ENCODE measurements around the gene TPP1. TPM values are rescaled to one million over a fixed set of nuclear protein-coding genes. Genes with fewer than 3 reads are reported as not detected.

The TPP1 gene
- total RNA-seq, 1 experiment from 2014 or later, result 71.5 TPM

DNA sequence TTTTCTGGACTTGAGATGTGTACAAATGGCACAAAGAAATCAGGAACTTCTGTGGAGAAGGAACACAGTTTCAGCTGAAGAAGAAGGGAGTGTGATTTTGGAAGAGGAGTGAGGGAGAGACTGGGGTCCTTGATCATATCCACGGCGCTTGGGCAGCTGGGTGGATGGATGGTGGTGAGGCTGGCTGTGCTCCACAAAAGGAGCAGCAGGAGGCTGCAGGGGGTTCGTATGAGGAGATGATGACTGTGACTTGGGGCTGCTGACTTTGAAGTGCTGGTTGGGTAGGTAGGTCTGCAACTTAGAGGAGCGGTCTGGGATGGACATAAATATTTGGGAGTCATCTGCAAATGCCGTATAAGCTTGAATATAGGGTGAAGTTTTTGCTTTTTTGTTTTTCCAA, 37.7 kb upstream of the TPP1 start:
- intact Hi-C loops (cut with micrococcal nuclease; ENCODE audit: unreplicated experiment), result no loop called here

DNA sequence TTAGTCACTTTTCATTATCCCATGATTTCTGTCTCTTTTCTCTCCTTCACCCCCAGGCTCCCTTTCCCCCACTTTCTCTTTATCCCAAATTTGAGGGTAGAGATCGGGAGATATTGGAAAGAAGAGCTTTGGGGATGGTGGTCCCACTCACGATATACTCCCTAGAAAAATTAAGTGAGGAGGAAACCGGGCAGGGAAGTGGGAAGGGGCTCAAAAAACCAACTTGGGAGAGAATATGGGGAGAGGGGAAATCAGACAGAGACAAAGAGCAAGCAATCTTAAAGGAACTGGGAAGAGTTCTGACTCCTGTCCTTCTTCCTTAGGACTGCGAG, 37.3 kb upstream of the TPP1 start:
- Mint-ChIP-seq H3K27ac (ENCODE audit: unreplicated experiment) (no peak overlapping the region), H3K36me3 (ENCODE audit: insufficient read depth, unreplicated experiment) (no peaks in the 10 kb centered on the region), H3K4me3 (ENCODE audit: low read depth, unreplicated experiment) (peak overlapping the region; percentile 38), H3K9me3 (ENCODE audit: low read depth, unreplicated experiment) (no peaks in the 10 kb centered on the region), H3K4me1 (ENCODE audit: low read depth, unreplicated experiment) (no peaks in the 10 kb centered on the region), H3K27me3 (ENCODE audit: unreplicated experiment) (no peaks in the 10 kb centered on the region)
- no TSS peak for BruUV-seq (replicated peaks)
- no peak for DNase-seq
- intact Hi-C loops (cut with micrococcal nuclease; ENCODE audit: unreplicated experiment), result no loop called here
- CTCF ChIA-PET, result interaction anchor here (0.7 kb wide), 1 partner anchor 88 kb away, joined by 3 read pairs; no protein-coding TSS in a partner anchor
- TF ChIP-seq, protein P1, sequence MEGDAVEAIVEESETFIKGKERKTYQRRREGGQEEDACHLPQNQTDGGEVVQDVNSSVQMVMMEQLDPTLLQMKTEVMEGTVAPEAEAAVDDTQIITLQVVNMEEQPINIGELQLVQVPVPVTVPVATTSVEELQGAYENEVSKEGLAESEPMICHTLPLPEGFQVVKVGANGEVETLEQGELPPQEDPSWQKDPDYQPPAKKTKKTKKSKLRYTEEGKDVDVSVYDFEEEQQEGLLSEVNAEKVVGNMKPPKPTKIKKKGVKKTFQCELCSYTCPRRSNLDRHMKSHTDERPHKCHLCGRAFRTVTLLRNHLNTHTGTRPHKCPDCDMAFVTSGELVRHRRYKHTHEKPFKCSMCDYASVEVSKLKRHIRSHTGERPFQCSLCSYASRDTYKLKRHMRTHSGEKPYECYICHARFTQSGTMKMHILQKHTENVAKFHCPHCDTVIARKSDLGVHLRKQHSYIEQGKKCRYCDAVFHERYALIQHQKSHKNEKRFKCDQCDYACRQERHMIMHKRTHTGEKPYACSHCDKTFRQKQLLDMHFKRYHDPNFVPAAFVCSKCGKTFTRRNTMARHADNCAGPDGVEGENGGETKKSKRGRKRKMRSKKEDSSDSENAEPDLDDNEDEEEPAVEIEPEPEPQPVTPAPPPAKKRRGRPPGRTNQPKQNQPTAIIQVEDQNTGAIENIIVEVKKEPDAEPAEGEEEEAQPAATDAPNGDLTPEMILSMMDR (IDR thresholded peaks at IDR 0.05; ENCODE audit: unreplicated experiment), result no peak

More for the DNA sequence above, 37.7 kb upstream of the TPP1 start:
- Mint-ChIP-seq H3K9me3 (ENCODE audit: low read depth, unreplicated experiment) (no peaks in the 10 kb centered on the region), H3K27ac (ENCODE audit: unreplicated experiment) (no peak overlapping the region), H3K4me3 (ENCODE audit: low read depth, unreplicated experiment) (no peak overlapping the region), H3K36me3 (ENCODE audit: insufficient read depth, unreplicated experiment) (no peaks in the 10 kb centered on the region), H3K27me3 (ENCODE audit: unreplicated experiment) (peaks cover 2% of the 10 kb centered on the region), H3K4me1 (ENCODE audit: low read depth, unreplicated experiment) (no peaks in the 10 kb centered on the region)
- CTCF ChIA-PET, result interaction anchor here (0.7 kb wide), 1 partner anchor 88 kb away, joined by 3 read pairs; no protein-coding TSS in a partner anchor
- no peak for DNase-seq
- BruUV-seq (replicated peaks), result no TSS peak
- TF ChIP-seq, protein P1 (IDR thresholded peaks at IDR 0.05; ENCODE audit: unreplicated experiment), result no peak

DNA sequence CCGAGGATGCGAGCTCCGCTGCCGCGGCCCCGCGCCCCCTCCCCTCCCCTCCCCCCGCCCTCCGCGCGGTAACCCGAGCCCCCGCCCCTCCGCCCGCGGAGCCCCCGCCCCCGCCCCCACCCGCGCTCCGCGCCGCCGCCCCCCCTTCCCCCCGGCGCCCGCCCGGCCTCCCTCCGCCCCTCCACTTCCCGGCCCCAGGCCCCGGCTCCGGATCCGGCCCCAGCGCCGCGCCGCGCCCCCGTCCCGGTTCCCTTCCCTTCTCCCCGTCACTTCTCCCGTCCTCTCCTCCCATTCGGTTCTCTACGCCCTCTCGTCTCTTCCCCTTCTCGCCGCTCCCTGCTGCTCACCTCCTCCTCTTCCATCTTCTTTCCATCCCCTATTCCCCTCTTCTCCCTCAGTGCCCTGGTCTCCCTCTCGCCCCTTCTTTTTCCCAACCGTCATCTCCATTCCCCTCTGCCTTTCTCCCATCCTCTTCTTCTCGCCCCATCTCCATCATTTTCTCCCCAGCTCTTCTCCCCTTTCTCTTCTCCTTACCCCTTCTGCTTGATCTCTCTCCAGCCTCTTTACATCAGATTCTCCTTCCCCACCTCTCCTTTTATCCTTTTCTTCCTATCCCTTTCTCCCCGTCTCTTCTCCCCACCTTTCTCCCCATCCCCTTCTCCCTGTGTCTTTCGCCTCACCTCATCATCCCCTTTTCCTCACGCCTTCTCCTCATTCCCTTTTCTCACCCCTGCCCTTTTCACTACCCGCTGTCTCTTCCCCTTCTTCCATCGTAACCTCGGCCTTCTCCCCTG, 36.8 kb upstream of the TPP1 start, which contains the start of gene DCHS1:
Gene DCHS1 (minus strand): TSS at position 20 of the 794 bp plus-strand sequence. CDS start 14,196 bp downstream, outside the sequence.
- intact Hi-C loops (cut with micrococcal nuclease; ENCODE audit: unreplicated experiment), result no loop called here
- H3K36me3 Mint-ChIP-seq (ENCODE audit: insufficient read depth, unreplicated experiment), result no peaks in the 10 kb centered on the region
- peak within 1 kb of the TSS; percentile 38 for H3K4me3 Mint-ChIP-seq (ENCODE audit: low read depth, unreplicated experiment)
- no peak within 1 kb of the TSS for H3K27ac Mint-ChIP-seq (ENCODE audit: unreplicated experiment)
- no peak for DNase-seq
- TF ChIP-seq, protein P1 (IDR thresholded peaks at IDR 0.05; ENCODE audit: unreplicated experiment), result no peak
- BruUV-seq (replicated peaks), result no TSS peak
- no peaks in the 10 kb centered on the region for H3K4me1 Mint-ChIP-seq (ENCODE audit: low read depth, unreplicated experiment)
- no peaks in the 10 kb centered on the region for H3K27me3 Mint-ChIP-seq (ENCODE audit: unreplicated experiment)
- CTCF ChIA-PET, result interaction anchor here (0.7 kb wide), 1 partner anchor 87 kb away, joined by 3 read pairs; no protein-coding TSS in a partner anchor
- H3K9me3 Mint-ChIP-seq (ENCODE audit: low read depth, unreplicated experiment), result no peaks in the 10 kb centered on the region

DNA sequence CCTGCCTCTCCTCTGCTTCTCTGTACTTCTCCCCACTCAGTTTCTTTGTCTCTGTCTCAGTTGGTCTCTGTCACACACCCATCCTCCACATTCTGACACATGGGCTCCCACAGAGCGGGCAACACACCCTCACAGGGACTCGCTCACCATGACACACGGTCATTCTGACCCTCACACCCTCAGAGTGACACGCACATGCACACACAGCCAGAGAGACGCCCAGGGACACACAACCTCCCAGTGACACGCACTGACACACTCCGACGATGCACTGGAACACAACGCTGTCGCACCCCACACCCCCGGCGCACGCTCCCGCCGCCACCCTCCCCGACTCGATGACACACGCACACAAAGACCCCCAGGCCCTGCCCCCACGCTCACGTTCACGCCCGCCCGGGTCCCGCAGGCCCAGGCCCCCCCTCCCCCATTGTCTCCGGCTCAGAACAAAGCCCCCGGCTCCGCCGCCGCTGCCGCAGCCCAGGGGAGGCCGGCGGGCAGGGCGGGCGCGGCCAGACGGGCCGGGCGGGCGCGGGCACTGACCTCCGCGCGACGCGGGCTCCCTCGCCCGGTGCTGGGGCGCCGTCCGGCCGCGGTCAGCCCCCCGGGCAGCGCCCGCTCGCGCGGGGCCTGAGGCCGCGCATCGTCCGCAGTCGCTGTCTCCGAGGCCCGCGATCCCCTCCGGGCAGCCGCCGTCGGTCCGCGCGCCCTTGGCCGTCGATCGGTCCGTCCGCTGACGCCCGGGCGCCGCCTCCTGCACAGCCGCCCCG, 36.0 kb upstream of the TPP1 start:
- DNase-seq, result no peak
- BruUV-seq (replicated peaks), result no TSS peak
- TF ChIP-seq, protein P1 (IDR thresholded peaks at IDR 0.05; ENCODE audit: unreplicated experiment), result no peak
- no peak overlapping the region for H3K27ac Mint-ChIP-seq (ENCODE audit: unreplicated experiment)
- no peaks in the 10 kb centered on the region for H3K27me3 Mint-ChIP-seq (ENCODE audit: unreplicated experiment)
- H3K36me3 Mint-ChIP-seq (ENCODE audit: insufficient read depth, unreplicated experiment), result no peaks in the 10 kb centered on the region
- H3K4me3 Mint-ChIP-seq (ENCODE audit: low read depth, unreplicated experiment), result no peak overlapping the region
- CTCF ChIA-PET, result no interaction called here
- H3K4me1 Mint-ChIP-seq (ENCODE audit: low read depth, unreplicated experiment), result no peaks in the 10 kb centered on the region
- no peaks in the 10 kb centered on the region for H3K9me3 Mint-ChIP-seq (ENCODE audit: low read depth, unreplicated experiment)
- intact Hi-C loops (cut with micrococcal nuclease; ENCODE audit: unreplicated experiment), result no loop called here

All from Calu3 (cell line).